HepG2 (cell line): ENCODE data around the gene MLLT10. TPM values are rescaled to one million over a fixed set of nuclear protein-coding genes. Genes with fewer than 3 reads are reported as not detected.

ENCODE experiments used
- AGO2 ChIP-seq: fragments of 200-400 bp; formaldehyde crosslinking; optimal IDR thresholded peaks from 2 replicates; pipeline ENCODE3; 2017; ENCODE audit warnings: mild to moderate bottlenecking, low read depth, low read length, moderate library complexity
- GRHL1 ChIP-seq: sonication (generic); formaldehyde crosslinking; conservative IDR thresholded peaks from 2 replicates; pipeline ENCODE4 v1.8.0; 2022; ENCODE audit warnings: missing genetic modification reagents
- HNRNPK ChIP-seq: fragments of 200-400 bp; formaldehyde crosslinking; IDR thresholded peaks from 2 replicates; pipeline ENCODE4 v1.6.1; 2018; ENCODE audit warnings: low read length, low read depth, moderate library complexity, mild to moderate bottlenecking; ENCODE audit not compliant: poor library complexity, severe bottlenecking
- ISL2 ChIP-seq: sonication (generic); formaldehyde crosslinking; IDR thresholded peaks from 2 replicates; pipeline ENCODE4 v1.5.0; 2020; ENCODE audit warnings: missing genetic modification reagents
- KDM5B ChIP-seq: sonication (generic); formaldehyde crosslinking; IDR thresholded peaks from 2 replicates; pipeline ENCODE4 v1.4.0; 2020; ENCODE audit warnings: missing genetic modification reagents, mild to moderate bottlenecking, borderline replicate concordance
- KLF6 ChIP-seq: IDR thresholded peaks from 2 replicates; pipeline ENCODE4 v1.8.0; 2016; ENCODE audit warnings: missing biosample characterization, missing genetic modification reagents
- MAFG ChIP-seq: sonication (generic); formaldehyde crosslinking; IDR thresholded peaks from 2 replicates; pipeline ENCODE4 v1.5.1; 2020; ENCODE audit warnings: mild to moderate bottlenecking, missing genetic modification reagents
- MLLT10 ChIP-seq: sonication (generic); formaldehyde crosslinking; IDR thresholded peaks from 2 replicates; pipeline ENCODE4 v1.4.0; 2020; ENCODE audit warnings: missing genetic modification reagents
- MYPOP ChIP-seq: sonication (generic); formaldehyde crosslinking; IDR thresholded peaks from 2 replicates; pipeline ENCODE4 v1.8.1; 2023; ENCODE audit warnings: mild to moderate bottlenecking, moderate library complexity, missing genetic modification reagents
- NRL ChIP-seq: sonication (generic); formaldehyde crosslinking; IDR thresholded peaks from 2 replicates; pipeline ENCODE4 v1.5.0; 2020; ENCODE audit warnings: missing genetic modification reagents, mild to moderate bottlenecking, moderate library complexity, borderline replicate concordance
- PHF8 ChIP-seq: sonication (generic); formaldehyde crosslinking; IDR thresholded peaks from 2 replicates; pipeline ENCODE4 v1.5.0; 2020; ENCODE audit warnings: missing genetic modification reagents
- RAD21 ChIP-seq: fragments of 450-650 bp; formaldehyde crosslinking; IDR thresholded peaks from 2 replicates; pipeline ENCODE4 v1.5.0; 2020; ENCODE audit warnings: mild to moderate bottlenecking
- RARA ChIP-seq: IDR thresholded peaks from 2 replicates; pipeline ENCODE4 v1.6.1; 2016; ENCODE audit warnings: missing genetic modification reagents, missing compliant biosample characterization
- RBFOX2 ChIP-seq: fragments of 200-400 bp; formaldehyde crosslinking; IDR thresholded peaks from 2 replicates; pipeline ENCODE4 v1.6.1; 2017; ENCODE audit warnings: low read depth, mild to moderate bottlenecking, low read length
- SAP130 ChIP-seq: IDR thresholded peaks from 2 replicates; pipeline ENCODE4 v1.6.1; 2016; ENCODE audit warnings: low read depth
- SNAI1 ChIP-seq: sonication (generic); formaldehyde crosslinking; IDR thresholded peaks from 2 replicates; pipeline ENCODE4 v1.5.0; 2020; ENCODE audit warnings: mild to moderate bottlenecking, missing genetic modification reagents, borderline replicate concordance
- TOPORS ChIP-seq: sonication (generic); formaldehyde crosslinking; IDR thresholded peaks from 2 replicates; pipeline ENCODE4 v1.8.0; 2023; ENCODE audit warnings: mild to moderate bottlenecking, missing genetic modification reagents
- ZFP91 ChIP-seq: sonication (generic); formaldehyde crosslinking; IDR thresholded peaks from 2 replicates; pipeline ENCODE4 v1.9.0; 2022; ENCODE audit warnings: missing genetic modification reagents, mild to moderate bottlenecking, borderline replicate concordance
- ZNF225 ChIP-seq: sonication (generic); formaldehyde crosslinking; IDR thresholded peaks from 2 replicates; pipeline ENCODE4 v1.4.0; 2020; ENCODE audit warnings: mild to moderate bottlenecking, missing genetic modification reagents
- ZNF230 ChIP-seq: sonication (generic); formaldehyde crosslinking; IDR thresholded peaks from 2 replicates; pipeline ENCODE4 v1.4.0; 2020; ENCODE audit warnings: mild to moderate bottlenecking, missing genetic modification reagents
- ZNF296 ChIP-seq: sonication (generic); formaldehyde crosslinking; conservative IDR thresholded peaks from 2 replicates; pipeline ENCODE4 v1.5.0; 2020; ENCODE audit warnings: mild to moderate bottlenecking, missing genetic modification reagents
- ZNF333 ChIP-seq: sonication (generic); formaldehyde crosslinking; IDR thresholded peaks from 2 replicates; pipeline ENCODE4 v1.4.0; 2020; ENCODE audit warnings: mild to moderate bottlenecking, missing genetic modification reagents, borderline replicate concordance
- ZNF383 ChIP-seq: sonication (generic); formaldehyde crosslinking; IDR thresholded peaks from 2 replicates; pipeline ENCODE4 v1.4.0; 2020; ENCODE audit warnings: missing genetic modification reagents, mild to moderate bottlenecking, borderline replicate concordance
- ZNF441 ChIP-seq: sonication (generic); formaldehyde crosslinking; IDR thresholded peaks from 2 replicates; pipeline ENCODE4 v1.7.0; 2021; ENCODE audit warnings: missing genetic modification reagents, borderline replicate concordance
- ZNF607 ChIP-seq: sonication (generic); formaldehyde crosslinking; IDR thresholded peaks from 2 replicates; pipeline ENCODE4 v1.5.1; 2020; ENCODE audit warnings: missing genetic modification reagents, mild to moderate bottlenecking, borderline replicate concordance
- ZSCAN31 ChIP-seq: sonication (generic); formaldehyde crosslinking; IDR thresholded peaks from 2 replicates; pipeline ENCODE4 v1.5.0; 2020; ENCODE audit warnings: low read depth, mild to moderate bottlenecking, missing genetic modification reagents
- polyA plus RNA-seq, 8 experiments: library from polyadenylated mRNA; depleted of rRNA in 3 of 8; stranded (reverse) in 7 of 8; unstranded in 1 of 8; fragments of >200 nt; fragmentation: Illumina TruSeq in 4 of 8; extraction: Trizol in 4 of 8; gene quantifications; 2 replicates each; pipeline versions ENCODE4 v1.2.1 to v1.2.3, GENCODE V29; 2011 to 2016; ENCODE audit warnings: low read depth in 4 of 8, missing spikeins in 1 of 8, mixed read lengths in 1 of 8; ENCODE audit not compliant: insufficient read depth in 1 of 8
- total RNA-seq, 5 experiments: library from RNA; depleted of rRNA; stranded (reverse); fragments of >200 nt; fragmentation: Illumina TruSeq; extraction: Trizol; gene quantifications; 2 replicates each; pipeline ENCODE4 v1.2.3, GENCODE V29; 2016; ENCODE audit warnings: low read depth in 1 of 5

MLLT10 gene
- total and polyA plus RNA-seq, 2 of the 13 experiments (the other 11 are each of a cell fraction or from before 2014, with no cell fraction given), result 51.3 to 84.1 TPM

GRCh38 chr10:21534604-21535493 lies 817 bp downstream of the MLLT10 start (continued):
- TF ChIP-seq SAP130 (peak; percentile 24), ZNF333 (CRISPR knock-in tag) (no peak), ZNF296 (CRISPR knock-in tag) (no peak), MLLT10 (CRISPR knock-in tag) (no peak), ZNF383 (CRISPR knock-in tag) (no peak), HNRNPK (peak; percentile 71), ZNF225 (peak; percentile 66; the same call in 1 of the 2 replicates), ZNF230 (peak; percentile 49; the same call in 1 of the 2 replicates), RARA (CRISPR knock-in tag) (peak; percentile 1; the same call in 1 of the 2 replicates), KDM5B (peak; percentile 63; the same call in 1 of the 2 replicates), KLF6 (CRISPR knock-in tag) (peak; percentile 19; the same call in 1 of the 2 replicates), PHF8 (CRISPR knock-in tag) (peak; percentile 69), ZFP91 (CRISPR knock-in tag) (peak; percentile 57; the same call in 1 of the 2 replicates), MAFG (CRISPR knock-in tag) (no peak), SNAI1 (CRISPR knock-in tag) (no peak), MYPOP (CRISPR knock-in tag) (0 out of 2 replicates have a peak, but pooled peaks have one; percentile 32), NRL (0 out of 2 replicates have a peak, but pooled peaks have one; percentile 36), ZSCAN31 (CRISPR knock-in tag) (no peak), ISL2 (CRISPR knock-in tag) (0 out of 2 replicates have a peak, but pooled peaks have one; percentile 41), AGO2 (peak; percentile 87), TOPORS (CRISPR knock-in tag) (0 out of 2 replicates have a peak, but pooled peaks have one; percentile 28), GRHL1 (CRISPR knock-in tag) (no peak), RBFOX2 (peak; percentile 82), RAD21 (CRISPR knock-in tag) (peak; percentile 54), ZNF607 (CRISPR knock-in tag) (no peak), ZNF441 (CRISPR knock-in tag) (peak; percentile 31; the same call in 1 of the 2 replicates)
